ENCODE data around the gene SLC25A27.

Gene SLC25A27

DNA sequence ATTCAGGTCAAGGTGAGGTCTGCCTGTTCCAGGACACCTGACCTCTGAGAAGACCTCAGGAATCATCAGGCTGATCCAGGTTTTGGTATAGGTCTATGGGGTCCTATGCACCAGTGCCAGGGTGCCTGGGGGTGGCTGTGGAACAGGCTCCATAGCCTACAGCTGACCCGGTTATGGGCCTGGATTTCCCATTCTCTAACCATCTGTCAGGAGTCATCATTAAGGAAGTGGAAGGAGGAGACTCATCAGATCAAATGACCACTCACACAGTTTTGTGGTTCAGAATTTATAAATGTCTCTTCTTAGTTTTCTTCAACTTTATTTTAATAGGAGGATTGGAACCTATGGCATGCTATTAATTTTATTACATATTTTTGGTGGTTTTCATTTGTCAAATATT is 67.6 kb downstream of the SLC25A27 start:
- no peak for FAIRE-seq
